Stimulated activated CD8-positive, alpha-beta memory T cell treated with anti-CD3 and anti-CD28 coated beads, Interleukin-7, amount 100 ng/mL, for 4 hours (primary cell): ENCODE data around the gene TMC8.
"Not testable (repeated sequence)": the region's sequence is repeated elsewhere in the genome, so short reads cannot be mapped to it uniquely, and the experiment has no call there.

Source experiments
- DNase-seq, 2 donors: peaks; one replicate each; pipeline ENCODE4 v3.0.0-alpha.2; 2020; ENCODE audit warnings: low read depth in 2 of 2

Gene TMC8

GRCh38 chr17:78109489-78109761 is 21.1 kb upstream of the TMC8 start:
- no peak for DNase-seq

- DNase-seq: no peak
Measured at GRCh38 chr17:78110363-78111015, 20.1 kb upstream of the TMC8 start.

GRCh38 chr17:78111016-78111726 is 19.4 kb upstream of the TMC8 start:
- DNase-seq: no peak

GRCh38 chr17:78111727-78112517 is 18.6 kb upstream of the TMC8 start:
- DNase-seq: no peak

- peak in 1 of 2 donors; percentile 58 for DNase-seq
Measured at GRCh38 chr17:78112518-78113471, 17.8 kb upstream of the TMC8 start.

GRCh38 chr17:78113804-78114785 is 16.5 kb upstream of the TMC8 start:
- DNase-seq: no peak

GRCh38 chr17:78114831-78115723 is 15.5 kb upstream of the TMC8 start:
- DNase-seq: no peak

- not testable (repeated sequence) for DNase-seq
Measured at GRCh38 chr17:78115803-78116202, 14.8 kb upstream of the TMC8 start.

- DNase-seq: no peak
Measured at GRCh38 chr17:78116411-78116810, 14.2 kb upstream of the TMC8 start.

GRCh38 chr17:78117027-78117981 is 13.3 kb upstream of the TMC8 start:
- no peak for DNase-seq

- DNase-seq: no peak
Measured at GRCh38 chr17:78118801-78119241, 11.8 kb upstream of the TMC8 start.

- DNase-seq: no peak
Measured at GRCh38 chr17:78120537-78120936, 10.0 kb upstream of the TMC8 start.

GRCh38 chr17:78120971-78121800 is 9.4 kb upstream of the TMC8 start:
- DNase-seq: no peak

GRCh38 chr17:78121801-78122215 is 8.8 kb upstream of the TMC8 start:
- DNase-seq: no peak

GRCh38 chr17:78122216-78122930 is 8.2 kb upstream of the TMC8 start:
- no peak for DNase-seq

- no peak for DNase-seq
Measured at GRCh38 chr17:78122931-78123249, 7.7 kb upstream of the TMC8 start.
